CD1c-positive myeloid dendritic cell (primary cell): Measurements from ENCODE around the gene ZNF202.
"Not testable (repeated sequence)": the region's sequence is repeated elsewhere in the genome, so short reads cannot be mapped to it uniquely, and the experiment has no call there.

ENCODE experiments used
- DNase-seq: peaks from one replicate; pipeline ENCODE4 v3.0.0-alpha.2; 2016; ENCODE audit errors: extremely low spot score

ZNF202 gene

DNA sequence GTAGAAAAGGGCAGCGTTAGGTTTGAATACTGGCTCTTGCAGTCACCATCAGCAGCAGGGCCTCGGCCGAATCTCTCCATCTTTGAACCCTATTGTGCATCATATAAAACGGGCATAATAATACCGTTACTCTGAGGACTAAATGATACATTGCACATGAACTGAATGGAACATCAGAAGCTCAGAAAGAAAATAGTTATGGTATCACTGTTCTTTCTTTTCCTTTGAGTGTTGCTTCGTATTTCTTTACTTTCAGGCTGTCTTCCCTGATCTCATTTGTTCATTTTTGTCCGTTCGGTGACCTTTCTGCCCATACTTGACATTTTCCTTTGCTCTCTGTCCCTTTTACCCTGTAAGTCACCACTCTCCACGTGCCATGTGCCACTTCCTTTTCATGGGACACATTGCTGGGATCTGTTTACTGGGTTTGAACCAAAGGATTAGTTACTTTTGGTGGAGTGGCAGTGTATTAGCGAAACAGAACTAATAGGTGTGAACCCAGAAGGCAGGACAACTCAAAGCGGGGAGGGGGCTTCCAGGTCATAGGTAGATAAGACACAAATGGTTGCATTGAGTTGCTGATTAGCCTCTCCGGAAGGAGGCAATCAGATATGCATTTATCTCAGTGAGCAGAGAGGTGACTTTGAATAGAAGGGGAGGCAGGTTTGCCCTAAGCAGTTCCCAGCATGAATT, 717 bp upstream of the ZNF202 start:
- no peak for DNase-seq

DNA sequence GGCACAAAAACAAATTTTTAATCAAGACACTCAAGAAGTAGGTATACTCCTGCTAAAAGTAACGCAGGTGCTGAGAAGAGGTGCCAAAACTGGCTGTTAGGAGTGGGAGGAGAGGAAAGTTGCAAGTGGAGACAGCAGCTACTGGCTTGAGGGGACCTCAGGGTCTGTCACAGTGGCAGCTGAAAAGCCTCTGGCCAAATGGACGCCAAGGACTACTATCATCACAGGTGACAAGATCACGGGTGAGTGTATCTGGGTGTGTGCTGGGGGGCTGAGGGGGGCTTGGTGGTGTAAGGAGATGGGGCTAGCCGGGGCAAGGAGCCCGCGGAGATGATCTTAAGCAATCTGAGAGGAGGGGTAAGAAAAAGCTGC, 687 bp downstream of the ZNF202 start:
- DNase-seq, result no peak

DNA sequence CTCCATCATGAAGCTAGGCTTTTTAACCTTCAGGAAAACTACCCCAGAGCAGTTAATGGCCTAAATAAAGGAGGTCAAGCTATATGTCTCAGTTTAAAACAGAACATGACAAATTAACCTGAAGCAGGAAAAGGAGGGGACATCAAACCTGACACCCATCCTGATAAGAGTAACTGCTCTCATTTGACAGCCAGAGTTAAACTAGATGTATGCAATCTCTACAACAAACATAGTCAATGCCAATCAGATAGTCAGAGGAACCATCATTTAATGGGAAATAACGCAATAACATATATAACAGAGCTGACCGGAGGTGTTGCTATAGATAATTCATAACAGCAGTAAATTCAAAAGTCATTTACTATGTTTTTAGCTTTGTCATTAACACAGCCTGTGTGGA, 3.1 kb downstream of the ZNF202 start:
- no peak for DNase-seq

DNA sequence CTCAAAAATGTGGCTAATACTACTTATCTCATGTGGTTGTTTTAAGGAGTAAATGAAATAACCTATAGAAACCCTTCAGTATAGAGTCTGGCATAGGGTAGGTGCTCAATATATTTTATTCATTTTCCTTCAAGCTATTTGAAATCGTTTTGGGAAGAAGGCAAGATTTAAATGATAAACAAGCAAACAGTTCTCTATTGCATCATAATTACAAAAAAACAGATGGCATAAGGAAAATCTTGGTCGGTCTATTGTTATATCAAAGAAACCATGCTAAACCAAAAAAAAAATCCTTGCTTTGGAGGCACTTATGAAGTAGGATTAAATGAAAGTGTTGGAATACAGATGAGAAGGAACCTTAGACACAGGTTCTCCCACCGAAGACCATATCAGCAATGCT, 4.7 kb downstream of the ZNF202 start:
- no peak for DNase-seq

DNA sequence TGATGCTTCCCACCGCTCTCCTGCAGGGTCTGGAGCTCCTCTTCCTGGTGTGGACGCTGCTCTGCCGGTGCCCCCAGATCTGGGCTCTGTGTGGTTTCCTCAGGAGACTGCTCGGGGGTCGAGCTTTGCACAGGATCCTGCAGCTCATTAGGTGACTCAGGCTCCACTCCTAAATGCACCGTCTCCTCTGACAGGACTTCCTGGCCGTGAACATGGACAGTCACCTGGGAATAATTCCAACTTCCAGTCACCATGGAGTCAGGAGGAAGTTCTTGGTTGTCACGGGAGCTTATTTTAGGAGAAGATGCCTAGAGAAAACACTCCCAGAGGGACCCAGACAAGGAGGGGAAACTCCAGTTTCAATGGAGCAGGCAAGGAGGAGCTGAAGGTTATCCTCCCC, 11.9 kb downstream of the ZNF202 start:
- DNase-seq, result no peak

DNA sequence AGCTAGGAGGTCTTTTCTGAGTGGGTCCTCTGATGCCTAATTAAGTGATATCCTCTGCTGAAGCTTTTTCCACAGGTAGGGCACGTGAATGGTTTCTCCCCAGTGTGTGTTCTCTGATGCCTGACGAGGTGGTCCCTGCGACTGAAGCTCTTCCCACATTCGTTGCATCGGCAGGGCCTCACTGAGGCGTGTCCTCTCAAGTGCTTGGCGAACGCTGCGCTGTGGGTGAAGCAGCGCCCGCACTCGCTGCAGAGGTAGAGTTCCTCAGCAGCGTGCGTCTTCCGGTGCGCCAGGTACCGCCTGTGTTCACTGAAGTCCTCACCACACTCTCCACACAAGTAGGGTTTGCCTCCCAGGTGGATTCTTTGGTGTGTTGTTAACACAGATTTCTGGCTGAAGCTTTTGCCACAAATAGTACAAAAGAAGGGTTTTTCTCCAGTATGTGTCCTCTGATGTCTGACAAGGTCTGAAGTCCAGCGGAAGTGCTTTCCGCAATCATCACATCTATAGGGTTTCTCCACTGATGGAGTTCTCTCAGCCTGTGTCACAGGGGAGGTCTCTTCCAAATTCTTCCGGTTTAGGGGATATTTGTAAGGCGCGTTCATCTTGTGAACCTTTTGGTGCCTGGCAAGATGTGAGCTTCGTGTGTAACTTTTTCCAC, 15.3 kb downstream of the ZNF202 start:
- no peak for DNase-seq

DNA sequence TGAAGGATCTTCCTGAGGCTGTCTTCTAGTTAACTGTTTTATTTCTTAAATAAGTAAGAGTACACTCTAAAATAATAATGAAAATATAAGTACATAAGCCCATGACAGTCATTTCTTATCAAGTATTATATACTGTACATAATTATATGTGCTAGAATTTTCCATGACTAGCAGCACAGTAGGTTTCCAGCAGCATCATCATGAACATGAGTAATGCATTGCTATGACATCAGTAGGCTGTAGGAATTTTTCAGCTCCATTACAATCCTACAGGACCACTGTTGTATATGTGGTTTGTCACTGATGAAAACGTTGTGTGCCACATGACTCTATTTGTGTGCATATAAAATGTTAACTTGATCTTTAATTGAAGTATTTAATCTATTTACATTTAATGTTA, 22.0 kb downstream of the ZNF202 start:
- no peak for DNase-seq

DNA sequence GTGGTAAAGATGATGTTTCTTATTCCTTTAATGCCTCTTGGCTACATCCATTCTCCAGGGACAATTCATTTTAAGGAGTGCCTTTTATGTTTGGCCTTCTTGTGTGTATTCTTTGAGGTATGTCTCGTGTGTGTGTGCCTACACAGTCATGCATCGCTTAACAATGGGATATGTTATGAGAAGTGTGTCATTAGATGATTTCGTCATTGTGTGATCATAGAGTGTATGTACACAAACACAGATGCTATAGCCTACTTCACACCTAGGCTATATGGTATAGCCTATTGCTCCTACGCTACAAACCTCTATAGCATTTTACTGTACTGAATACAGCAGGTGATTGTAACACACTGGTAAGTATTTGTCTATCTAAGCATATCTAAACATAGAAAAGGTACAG, 23.0 kb downstream of the ZNF202 start:
- no peak for DNase-seq

DNA sequence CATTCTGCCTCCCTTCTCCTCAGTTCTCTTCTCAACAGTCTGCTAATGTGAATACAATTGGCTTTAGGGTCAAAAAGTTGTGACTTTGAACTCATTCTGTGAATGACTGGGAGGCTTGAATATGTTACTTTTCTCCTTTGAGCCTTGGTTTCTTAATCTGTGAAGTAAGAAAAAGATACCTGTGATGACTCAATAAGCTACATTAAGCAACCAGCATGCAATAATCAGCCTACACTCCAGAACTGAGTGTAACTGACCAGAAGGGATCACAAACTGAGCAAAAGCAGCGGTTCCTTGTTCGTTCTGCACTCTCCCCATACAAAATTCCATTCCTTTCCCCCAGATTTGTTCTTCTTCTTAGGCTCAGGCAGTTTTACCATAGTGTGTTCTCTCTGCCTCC, 23.4 kb downstream of the ZNF202 start:
- DNase-seq, result no peak

DNA sequence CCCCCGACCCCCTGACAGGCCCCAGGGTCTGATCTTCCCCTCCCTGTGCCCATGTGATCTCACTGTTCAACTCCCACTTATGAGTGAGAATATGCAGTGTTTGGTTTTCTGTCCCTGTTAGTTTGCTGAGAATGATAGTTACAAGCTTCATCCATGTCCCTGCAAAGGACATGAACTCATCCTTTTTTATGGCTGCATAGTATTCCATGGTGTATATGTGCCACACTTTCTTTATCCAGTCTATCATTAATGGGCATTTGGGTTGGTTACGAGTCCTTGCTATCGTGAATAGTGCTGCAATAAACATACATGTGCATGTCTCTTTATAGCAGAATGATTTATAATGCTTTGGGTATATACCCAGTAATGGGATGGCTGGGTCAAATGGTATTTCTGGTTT, 28.8 kb downstream of the ZNF202 start:
- DNase-seq, result not testable (repeated sequence)

DNA sequence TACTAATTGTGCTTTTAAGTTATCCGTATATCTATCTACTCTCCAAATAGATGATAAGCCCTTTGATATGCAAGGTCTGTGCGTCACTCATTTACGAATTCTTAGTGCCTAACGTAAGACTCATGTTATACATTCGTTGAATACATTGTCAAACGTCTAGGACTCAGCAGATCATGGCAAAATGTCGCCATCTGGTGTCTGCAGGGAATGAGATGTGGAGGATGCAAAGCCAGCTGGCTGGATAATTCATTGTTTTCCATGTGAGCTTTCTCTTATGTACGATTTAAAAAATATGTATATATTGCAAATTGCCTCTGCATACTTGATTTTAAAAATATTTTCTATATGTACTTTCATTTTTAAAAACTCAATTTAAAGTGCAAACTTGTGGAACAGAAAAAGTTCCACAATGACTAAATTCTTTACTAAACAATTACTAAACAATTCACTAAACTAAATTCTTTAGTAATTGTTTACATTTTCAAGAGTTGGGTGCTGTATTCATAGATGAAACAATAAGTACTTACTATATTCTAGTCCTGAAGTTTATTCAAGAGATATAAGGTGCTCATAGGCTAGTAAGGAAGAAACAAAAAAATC, 33.8 kb downstream of the ZNF202 start:
- DNase-seq, result peak; percentile 54

DNA sequence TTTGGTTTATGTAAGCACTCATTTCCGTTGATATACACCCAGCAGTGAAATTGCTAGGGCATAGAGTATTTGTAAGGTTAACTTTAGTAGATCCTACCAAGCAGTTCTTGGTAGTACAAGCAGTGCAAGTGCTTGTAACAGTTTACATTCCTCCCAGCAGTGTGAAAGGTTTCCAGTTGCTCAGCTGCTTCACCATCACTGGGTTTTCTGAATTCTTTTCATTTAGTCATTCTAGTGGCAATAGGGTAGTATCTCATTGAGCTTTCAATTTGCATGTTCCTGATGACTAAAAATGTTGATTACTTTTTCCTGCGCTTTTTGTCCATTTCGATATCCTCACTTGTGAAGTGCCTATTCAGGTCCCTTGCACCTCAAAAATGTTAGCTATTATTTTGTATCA, 34.3 kb downstream of the ZNF202 start:
- no peak for DNase-seq

DNA sequence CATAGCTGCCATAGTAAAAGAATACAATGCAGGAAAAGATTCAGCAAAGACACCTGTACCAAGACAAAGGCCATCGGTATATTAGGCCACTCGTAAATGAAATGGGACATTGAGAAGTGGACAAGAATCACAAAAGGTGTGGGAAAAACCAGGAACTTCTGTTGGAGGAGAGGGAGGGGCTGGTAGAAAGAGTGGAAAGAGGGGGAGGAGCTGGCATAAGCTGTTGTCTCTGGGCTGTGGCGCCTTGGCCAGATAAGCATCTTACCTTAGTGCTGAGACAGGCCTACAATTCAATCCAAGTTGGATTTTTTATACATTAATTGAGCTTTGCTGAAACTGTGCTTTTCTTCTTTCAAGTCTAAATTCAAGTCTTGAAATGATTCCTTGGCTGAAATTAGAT, 37.1 kb downstream of the ZNF202 start:
- no peak for DNase-seq

DNA sequence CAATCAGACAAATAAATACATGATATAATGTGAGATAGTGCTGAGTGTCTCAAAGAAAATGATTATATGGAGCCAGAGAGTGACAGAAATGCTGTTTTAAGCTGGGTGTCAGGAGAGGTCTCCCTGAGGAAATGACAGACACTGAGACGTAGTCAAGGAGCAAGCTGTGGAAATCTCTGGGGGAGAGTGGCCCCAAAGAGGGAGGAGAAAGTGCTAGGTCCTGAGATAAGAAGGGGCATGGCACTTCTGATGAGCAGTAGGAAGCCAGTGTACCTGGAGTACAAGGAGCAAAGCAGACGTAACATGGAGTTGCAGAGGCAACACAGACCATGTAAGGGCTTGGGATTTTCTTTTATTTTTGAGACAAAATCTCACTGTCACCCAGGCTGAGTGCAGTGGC, 38.8 kb downstream of the ZNF202 start:
- DNase-seq, result no peak

DNA sequence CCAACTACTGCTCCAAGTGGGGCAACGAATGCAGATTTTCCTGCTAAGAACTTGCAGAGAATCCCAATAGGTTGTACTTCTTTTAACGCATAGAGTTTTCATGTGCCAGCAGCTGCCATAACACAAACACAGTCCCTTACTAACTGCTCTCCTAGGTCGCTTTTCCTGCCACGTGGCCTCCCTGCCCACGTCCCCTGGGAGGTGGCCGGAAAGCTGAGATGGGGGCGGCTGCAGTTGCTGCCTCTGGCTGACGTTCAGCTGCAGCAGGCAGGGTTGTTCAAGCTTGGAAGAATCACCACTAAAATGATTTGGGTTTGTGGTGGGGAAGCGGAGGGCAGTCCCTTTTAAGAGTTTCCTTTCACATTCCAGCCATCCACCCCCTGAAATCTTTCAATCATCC, 39.3 kb downstream of the ZNF202 start:
- DNase-seq, result no peak

DNA sequence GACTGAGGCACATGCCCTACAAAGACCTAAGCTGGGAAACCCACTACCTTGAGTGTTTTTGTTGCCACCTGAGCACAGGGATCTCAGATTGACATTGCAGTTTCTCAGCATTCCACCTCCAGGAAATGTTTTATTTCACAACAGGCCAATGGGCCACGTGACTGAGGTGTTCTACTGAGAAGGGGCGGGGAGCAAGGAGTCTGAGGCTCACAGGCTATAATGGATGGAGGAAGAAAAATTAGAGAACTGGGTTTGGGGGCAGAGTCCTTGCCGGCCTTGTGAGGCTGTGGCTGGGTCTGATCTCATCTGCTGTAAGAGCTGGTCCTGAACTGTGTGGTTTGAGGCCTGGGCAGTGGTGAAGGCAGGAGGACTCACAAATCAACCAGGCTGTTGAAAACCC, 40.7 kb downstream of the ZNF202 start:
- no peak for DNase-seq

DNA sequence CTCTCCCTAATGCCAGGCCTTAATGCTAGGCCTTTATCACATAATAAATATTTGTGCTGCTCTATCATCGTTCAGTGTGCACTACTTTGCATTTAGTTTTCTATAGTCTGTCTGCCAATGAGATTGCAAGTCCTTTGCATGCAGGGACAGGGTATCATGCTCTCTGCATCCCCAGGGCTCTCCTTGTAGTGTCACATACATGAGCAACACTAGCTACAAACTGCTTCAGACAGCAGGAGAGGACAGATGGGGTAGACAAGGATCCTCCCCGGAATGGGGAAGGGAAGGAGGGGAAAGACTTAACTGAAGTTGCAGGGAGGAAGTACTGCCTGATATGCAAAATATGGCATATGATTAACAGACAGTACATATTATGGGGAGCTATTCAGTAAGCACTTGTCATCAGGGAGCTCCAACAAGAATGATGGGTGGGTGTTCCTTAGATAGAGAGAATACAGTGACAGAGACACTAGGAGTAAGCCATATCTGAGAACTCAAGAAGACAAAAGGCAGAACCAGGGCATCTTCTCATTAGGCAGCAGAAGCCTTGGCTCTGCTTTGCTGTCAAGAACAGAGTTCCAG, 42.8 kb downstream of the ZNF202 start:
- no peak for DNase-seq

DNA sequence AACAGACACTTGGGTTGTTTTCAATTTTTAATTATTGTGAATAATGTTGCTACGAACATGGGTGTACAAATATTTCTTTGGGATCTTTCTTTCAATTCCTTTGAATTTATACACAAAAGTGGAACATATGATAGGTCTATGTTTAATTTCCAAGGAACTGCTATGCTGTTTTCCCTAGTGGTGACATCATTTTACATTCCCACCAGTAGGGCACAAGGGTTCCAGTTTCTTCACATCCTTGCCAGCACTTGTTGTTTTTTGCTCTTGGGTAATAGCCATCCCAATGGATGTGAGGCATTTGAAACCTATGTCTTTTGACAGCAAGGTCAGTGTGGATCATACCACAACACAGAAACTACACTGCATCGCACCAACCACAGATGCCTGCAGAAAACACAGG, 45.3 kb downstream of the ZNF202 start:
- DNase-seq, result no peak

DNA sequence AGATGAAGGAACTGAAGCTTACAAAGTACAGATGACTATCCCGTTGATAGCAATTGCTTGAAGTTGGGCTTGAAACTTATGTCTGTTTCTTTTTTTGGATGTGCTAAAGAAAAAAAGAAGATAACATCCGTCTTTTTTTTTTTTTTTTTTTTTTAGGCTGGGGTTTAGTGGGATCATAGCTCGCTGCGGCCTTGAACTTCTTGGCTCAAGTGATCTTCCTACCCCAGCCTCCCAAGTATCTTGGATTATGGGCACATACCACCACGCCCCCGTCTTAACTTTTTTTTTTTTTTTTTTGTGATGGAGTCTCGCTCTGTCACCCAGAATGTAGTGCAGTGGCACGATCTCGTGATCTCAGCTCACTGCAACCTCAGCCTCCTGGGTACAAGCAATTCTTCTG, 46.2 kb downstream of the ZNF202 start:
- DNase-seq, result no peak

DNA sequence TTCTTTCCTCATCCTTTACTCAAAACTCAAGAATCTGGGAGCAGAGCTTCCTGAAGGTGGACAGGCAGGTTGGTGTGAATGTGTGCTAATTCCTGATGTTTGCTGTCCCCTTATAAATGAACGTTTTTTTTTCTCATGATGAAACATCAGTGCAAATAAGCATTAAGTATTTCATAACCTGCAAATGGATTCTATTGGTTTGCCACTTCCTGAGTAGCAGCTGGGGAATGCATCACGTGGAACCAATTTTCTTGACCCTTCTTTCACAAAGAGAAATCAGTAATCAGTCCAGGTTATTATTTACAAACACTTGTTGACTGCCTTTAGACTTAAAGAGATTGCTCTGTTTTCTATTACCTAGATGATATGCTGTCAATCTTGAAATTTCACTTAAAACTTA, 46.9 kb downstream of the ZNF202 start:
- no peak for DNase-seq

DNA sequence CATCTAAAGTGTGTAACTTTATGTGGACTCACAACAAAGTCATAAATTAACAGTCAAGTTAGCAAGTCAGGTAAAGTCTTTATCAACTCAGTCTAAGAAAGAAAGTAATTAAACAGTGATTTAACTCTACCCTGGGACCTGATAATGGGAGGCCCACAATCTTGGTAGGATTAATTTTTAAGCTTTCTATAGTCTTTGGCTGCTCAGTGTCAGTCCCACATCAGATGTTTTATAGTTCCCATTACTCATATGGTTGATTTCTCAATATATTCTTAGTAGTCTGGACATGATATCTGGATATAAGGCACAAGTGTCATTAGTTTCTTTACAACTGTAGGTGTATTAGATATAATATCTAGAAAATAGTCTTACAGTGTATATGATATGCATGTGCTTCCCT, 48.5 kb downstream of the ZNF202 start:
- no peak for DNase-seq

DNA sequence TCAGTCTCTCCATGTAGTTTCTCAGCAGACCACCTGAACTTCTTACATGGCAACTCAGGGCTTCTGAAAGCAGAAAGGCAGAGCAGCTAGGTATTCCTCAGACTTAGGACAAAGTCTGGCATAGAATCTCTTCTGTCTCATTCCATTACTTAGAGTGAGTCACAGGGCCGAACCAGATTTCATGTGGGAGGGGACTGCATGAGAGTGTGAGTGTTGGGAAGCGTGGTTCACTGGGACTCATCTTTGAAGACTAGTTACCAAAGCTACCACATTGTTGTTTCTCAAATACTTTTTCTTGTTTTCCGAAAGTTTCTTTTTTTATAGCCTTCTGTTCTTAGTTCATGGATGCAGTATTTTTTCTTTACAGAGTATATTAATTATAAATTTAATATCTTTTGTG, 51.0 kb downstream of the ZNF202 start:
- DNase-seq, result no peak

DNA sequence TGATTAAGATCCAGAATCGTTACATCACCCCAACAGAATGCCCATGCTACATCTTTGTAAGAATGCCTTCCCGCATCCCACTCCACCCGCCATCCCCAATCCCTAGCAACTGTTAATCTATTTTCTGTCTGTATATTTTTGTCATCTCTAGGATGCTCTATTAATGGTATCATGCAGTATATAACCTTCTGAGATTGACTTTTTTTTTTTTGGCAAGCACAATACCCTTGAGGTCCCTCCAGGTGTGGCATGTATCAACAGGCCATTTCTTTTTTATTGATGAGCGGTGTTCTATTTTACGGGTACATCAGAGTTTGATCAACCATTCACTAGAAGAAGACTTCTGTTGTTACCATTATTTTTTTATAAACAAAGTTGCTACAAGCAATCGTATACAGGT, 56.9 kb downstream of the ZNF202 start:
- no peak for DNase-seq
